Measurements from ENCODE around the gene NHSL2.
"Not testable (repeated sequence)": the region's sequence is repeated elsewhere in the genome, so short reads cannot be mapped to it uniquely, and the experiment has no call there.

NHSL2 gene

DNA sequence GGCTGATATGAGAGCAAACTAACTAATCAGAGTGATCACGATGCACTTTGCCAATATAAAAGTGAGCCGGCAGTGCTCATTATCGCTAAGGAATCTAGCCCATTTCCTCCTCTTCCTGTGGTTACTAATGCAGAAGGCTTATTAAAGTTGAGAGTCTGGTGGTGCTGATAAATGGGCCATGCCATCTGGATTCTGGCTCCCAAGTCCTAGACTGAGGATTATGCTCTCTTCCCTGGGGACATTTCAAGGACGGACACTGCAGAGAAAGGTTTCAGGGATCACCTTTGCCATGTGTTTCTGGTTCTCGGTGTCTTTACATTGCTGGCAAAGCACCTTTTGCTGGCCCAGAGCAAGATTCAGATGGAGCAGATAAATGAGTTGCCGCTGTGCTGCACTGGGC is 135.8 kb downstream of the NHSL2 start:
- Histone ChIP-seq H3K9me3 (ENCODE audit: control insufficient read depth, low read depth, low read length) (peaks cover 6% of the 10 kb centered on the region), H3K27me3 (ENCODE audit: control insufficient read depth, insufficient read depth, low read length) (no peaks in the 10 kb centered on the region), H3K9ac (ENCODE audit: low read length) (peak overlapping the region; percentile 37), H3K27ac (ENCODE audit: low read length) (peak overlapping the region; percentile 79), H3K4me3 (ENCODE audit: low read length) (no peak overlapping the region), H3K36me3 (ENCODE audit: control insufficient read depth, low read depth, low read length) (no peaks in the 10 kb centered on the region), H3K4me1 (ENCODE audit: control insufficient read depth, low read depth, low read length) (peaks cover 6% of the 10 kb centered on the region)

DNA sequence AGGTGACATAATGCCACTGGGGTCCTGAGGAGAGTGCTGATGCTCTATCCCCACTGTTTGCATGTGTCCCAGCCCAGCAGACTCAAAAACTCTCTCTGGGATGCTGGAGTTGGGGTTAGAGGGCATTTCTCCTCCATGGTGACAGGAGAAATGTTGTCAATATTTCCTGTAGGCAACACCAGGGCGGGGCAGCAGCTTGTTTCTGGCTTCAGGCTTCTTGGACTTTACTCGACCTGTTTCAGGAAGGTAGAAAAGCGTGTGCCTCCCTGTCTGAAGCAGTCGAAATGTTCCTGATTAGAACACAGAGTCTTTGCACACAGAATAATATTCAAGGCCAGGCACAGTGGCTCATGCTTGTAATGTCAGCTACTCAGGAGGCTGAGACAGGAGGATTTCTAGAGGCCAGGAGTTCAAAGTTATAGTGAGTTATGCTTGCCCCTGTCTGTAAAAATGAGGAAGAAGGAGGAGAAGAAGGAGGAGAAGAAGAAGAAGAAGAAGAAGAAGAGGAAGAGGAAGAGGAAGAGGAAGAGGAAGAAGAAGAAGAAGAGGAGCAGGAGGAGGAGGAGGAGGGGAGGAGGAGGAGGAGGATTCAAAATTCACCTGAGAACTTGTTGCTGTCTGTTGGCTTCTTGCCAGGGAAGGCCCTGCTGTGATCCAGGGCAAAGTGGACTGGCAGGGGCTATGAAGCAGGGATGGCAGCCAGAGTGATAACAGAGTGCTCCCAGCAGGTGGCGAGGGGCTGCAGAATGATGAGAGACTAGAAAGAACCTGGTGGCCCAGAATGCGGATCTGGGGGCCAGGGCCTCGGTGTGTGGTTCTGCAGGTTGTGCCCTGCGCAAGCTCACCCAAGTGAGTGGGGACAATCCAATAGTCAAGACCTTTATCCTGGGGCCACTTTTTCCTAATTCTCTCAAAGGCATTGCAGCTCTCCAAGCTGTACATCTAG is 138.1 kb downstream of the NHSL2 start:
- Histone ChIP-seq H3K9me3 (ENCODE audit: control insufficient read depth, low read depth, low read length) (peaks cover 11% of the 10 kb centered on the region), H3K27me3 (ENCODE audit: control insufficient read depth, insufficient read depth, low read length) (no peaks in the 10 kb centered on the region), H3K36me3 (ENCODE audit: control insufficient read depth, low read depth, low read length) (no peaks in the 10 kb centered on the region), H3K9ac (ENCODE audit: low read length) (no peak overlapping the region), H3K4me3 (ENCODE audit: low read length) (no peak overlapping the region), H3K27ac (ENCODE audit: low read length) (no peak overlapping the region), H3K4me1 (ENCODE audit: control insufficient read depth, low read depth, low read length) (peaks cover 24% of the 10 kb centered on the region)

DNA sequence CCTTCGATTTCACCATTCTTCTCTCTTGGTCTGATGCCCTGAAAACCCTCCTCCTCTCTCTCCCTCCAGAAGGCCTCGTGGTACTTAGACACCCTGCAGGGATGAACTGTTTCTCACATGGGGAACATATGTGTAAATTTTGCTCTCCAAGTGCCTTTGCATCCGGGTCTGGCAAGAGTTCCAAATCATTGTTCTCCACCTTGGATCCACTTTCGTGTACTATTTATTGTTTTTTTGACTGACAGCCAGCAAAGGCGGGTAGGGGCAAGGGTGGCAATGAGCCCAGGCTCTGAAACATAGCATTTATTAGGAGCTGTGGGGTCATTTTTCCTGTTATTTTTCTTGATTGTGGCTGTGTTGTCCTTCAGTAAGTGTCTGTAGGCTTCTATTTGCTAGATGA is 139.4 kb downstream of the NHSL2 start:
- no peaks in the 10 kb centered on the region for H3K27me3 ChIP-seq (ENCODE audit: control insufficient read depth, insufficient read depth, low read length)
- H3K9me3 ChIP-seq (ENCODE audit: control insufficient read depth, low read depth, low read length) = peaks cover 11% of the 10 kb centered on the region
- peaks cover 33% of the 10 kb centered on the region for H3K4me1 ChIP-seq (ENCODE audit: control insufficient read depth, low read depth, low read length)
- H3K36me3 ChIP-seq (ENCODE audit: control insufficient read depth, low read depth, low read length) = no peaks in the 10 kb centered on the region
- no peak overlapping the region for H3K4me3 ChIP-seq (ENCODE audit: low read length)
- H3K27ac ChIP-seq (ENCODE audit: low read length) = no peak overlapping the region
- H3K9ac ChIP-seq (ENCODE audit: low read length) = no peak overlapping the region

DNA sequence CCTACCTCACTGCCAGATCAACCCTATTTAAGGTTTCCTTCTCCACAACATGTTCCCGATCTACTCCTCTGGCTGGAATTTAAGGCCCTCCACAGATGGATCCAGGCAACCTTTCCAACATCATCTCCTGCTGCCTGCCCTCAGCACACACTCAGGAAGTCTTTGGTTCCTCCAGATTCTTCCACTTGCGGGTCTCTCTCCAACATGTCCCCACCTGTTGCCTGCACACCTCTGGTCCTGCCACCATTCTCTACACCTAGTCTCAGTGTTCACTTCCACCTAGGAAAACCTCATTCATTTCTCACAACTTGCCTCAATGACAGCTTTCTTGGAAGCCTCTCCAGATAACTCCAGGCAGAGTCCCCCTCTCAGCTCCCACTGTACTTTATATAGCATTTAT is 140.9 kb downstream of the NHSL2 start:
- Histone ChIP-seq H3K4me1 (ENCODE audit: control insufficient read depth, low read depth, low read length) (peaks cover 33% of the 10 kb centered on the region), H3K9ac (ENCODE audit: low read length) (no peak overlapping the region), H3K9me3 (ENCODE audit: control insufficient read depth, low read depth, low read length) (peaks cover 5% of the 10 kb centered on the region), H3K4me3 (ENCODE audit: low read length) (no peak overlapping the region), H3K36me3 (ENCODE audit: control insufficient read depth, low read depth, low read length) (no peaks in the 10 kb centered on the region), H3K27me3 (ENCODE audit: control insufficient read depth, insufficient read depth, low read length) (no peaks in the 10 kb centered on the region), H3K27ac (ENCODE audit: low read length) (no peak overlapping the region)

DNA sequence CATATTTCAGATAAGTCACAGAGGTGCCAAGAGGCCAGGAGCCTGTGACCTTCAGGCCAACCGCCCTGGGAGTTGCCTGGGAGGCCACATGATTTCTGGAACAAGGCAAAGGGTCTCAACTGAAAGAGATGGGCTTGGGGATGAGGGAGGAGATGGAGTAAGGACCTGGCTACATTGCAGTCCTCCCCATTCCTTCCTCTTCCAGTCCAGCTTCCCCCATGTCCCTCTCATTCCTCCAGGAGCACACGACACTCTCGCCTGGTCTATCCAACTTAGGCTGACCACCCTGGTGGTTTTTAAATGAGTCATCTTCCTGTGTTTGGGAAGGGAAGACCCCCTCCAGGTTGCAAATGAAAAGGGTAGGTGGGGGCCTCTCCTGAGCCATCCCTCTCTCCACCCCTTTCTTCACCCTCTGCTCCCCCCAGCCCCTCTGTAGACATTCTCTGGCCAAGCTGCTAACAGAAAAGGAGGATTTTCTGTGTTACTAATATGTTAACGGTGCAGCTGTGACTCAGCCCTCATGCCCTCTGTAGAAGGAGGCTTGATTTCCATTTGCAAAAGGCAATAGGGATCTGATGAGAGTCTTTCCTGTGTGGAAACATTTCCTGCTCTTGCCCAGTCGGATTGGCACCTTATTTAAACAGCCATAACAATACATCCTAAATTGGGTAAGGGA is 141.9 kb downstream of the NHSL2 start:
- H3K4me1 ChIP-seq (ENCODE audit: control insufficient read depth, low read depth, low read length) = peaks cover 33% of the 10 kb centered on the region
- no peak overlapping the region for H3K4me3 ChIP-seq (ENCODE audit: low read length)
- no peak overlapping the region for H3K27ac ChIP-seq (ENCODE audit: low read length)
- H3K9me3 ChIP-seq (ENCODE audit: control insufficient read depth, low read depth, low read length) = peaks cover 8% of the 10 kb centered on the region
- no peak overlapping the region for H3K9ac ChIP-seq (ENCODE audit: low read length)
- no peaks in the 10 kb centered on the region for H3K27me3 ChIP-seq (ENCODE audit: control insufficient read depth, insufficient read depth, low read length)
- H3K36me3 ChIP-seq (ENCODE audit: control insufficient read depth, low read depth, low read length) = no peaks in the 10 kb centered on the region

DNA sequence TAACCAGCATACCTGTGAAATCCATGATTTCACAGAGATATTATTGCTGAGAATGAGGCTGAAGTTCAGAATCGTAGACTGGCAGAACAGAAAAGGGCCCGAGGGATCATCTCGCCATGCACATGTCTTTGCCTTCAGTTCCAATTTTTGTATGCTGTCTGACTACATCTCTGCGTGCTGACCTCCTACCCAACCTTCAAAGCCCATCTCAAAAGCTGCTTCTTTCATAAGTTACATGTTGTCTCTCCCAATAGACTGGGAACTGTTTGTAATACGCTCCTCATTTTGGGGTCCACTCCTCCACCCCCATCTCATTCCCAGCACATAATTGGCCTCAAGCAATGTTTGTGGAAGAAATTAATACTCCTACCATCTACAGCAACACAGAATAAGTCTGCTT is 142.9 kb downstream of the NHSL2 start:
- H3K4me3 ChIP-seq (ENCODE audit: low read length) = no peak overlapping the region
- no peaks in the 10 kb centered on the region for H3K27me3 ChIP-seq (ENCODE audit: control insufficient read depth, insufficient read depth, low read length)
- H3K36me3 ChIP-seq (ENCODE audit: control insufficient read depth, low read depth, low read length) = no peaks in the 10 kb centered on the region
- peaks cover 8% of the 10 kb centered on the region for H3K9me3 ChIP-seq (ENCODE audit: control insufficient read depth, low read depth, low read length)
- H3K9ac ChIP-seq (ENCODE audit: low read length) = no peak overlapping the region
- peaks cover 33% of the 10 kb centered on the region for H3K4me1 ChIP-seq (ENCODE audit: control insufficient read depth, low read depth, low read length)
- H3K27ac ChIP-seq (ENCODE audit: low read length) = no peak overlapping the region

DNA sequence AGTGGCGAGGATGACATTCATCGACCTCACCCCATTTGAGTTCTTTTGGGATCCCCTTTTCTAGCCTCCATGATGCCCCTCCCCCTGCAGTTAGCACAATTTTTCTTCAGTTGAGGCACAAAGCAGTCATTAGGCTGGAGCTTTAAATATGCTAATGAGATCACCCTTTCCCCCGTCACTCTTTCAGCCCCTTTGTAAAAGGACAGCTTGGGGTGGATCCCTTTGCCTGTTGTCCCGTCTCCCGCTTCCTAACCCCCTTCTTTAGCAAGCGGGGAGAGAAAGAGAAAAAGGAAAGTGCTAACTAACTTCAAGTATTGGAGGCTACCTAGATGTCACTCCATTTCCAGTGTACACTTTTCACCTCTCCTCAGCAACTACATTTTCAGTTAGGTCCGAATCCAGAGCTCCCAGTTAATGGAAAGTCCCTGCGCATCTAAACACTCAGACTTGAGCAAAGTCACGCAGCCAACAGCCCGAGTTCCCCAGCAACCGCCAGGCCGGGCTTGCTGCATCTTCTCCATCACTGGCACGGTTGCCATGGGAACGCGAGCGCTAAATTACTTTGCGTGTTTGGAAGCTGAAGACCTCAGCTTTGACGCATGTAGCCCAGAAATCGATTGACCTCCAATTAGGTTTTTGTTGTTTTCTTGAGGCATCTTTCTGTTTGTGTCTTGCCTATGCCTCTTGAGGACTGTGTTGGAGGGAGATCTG is 144.3 kb downstream of the NHSL2 start:
- Histone ChIP-seq H3K9ac (ENCODE audit: low read length) (peak overlapping the region; percentile 14), H3K36me3 (ENCODE audit: control insufficient read depth, low read depth, low read length) (no peaks in the 10 kb centered on the region), H3K4me1 (ENCODE audit: control insufficient read depth, low read depth, low read length) (peaks cover 33% of the 10 kb centered on the region), H3K4me3 (ENCODE audit: low read length) (peak overlapping the region; percentile 16), H3K9me3 (ENCODE audit: control insufficient read depth, low read depth, low read length) (peaks cover 8% of the 10 kb centered on the region), H3K27me3 (ENCODE audit: control insufficient read depth, insufficient read depth, low read length) (no peaks in the 10 kb centered on the region), H3K27ac (ENCODE audit: low read length) (no peak overlapping the region)

DNA sequence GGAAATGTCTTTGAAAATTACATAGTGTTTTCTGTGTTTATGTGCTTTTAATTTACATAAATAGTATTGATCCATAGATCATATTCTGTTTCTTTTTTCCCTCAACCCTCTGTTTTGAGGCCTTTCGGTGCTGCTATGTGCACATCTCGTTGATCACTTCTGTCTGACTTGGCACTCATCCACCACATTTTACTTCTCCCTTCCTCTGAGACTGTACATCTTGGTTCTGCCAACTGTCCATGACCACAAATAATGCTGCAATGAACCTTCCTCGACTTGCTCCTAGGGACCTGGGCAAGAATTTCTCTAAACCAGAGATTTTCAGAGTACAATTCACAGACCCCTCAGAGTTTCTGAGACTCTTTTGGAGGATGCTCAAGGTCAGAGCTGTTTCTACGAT is 146.7 kb downstream of the NHSL2 start:
- Histone ChIP-seq H3K27me3 (ENCODE audit: control insufficient read depth, insufficient read depth, low read length) (no peaks in the 10 kb centered on the region), H3K4me1 (ENCODE audit: control insufficient read depth, low read depth, low read length) (peaks cover 28% of the 10 kb centered on the region), H3K4me3 (ENCODE audit: low read length) (no peak overlapping the region), H3K9ac (ENCODE audit: low read length) (no peak overlapping the region), H3K9me3 (ENCODE audit: control insufficient read depth, low read depth, low read length) (peaks cover 3% of the 10 kb centered on the region), H3K27ac (ENCODE audit: low read length) (no peak overlapping the region), H3K36me3 (ENCODE audit: control insufficient read depth, low read depth, low read length) (no peaks in the 10 kb centered on the region)

DNA sequence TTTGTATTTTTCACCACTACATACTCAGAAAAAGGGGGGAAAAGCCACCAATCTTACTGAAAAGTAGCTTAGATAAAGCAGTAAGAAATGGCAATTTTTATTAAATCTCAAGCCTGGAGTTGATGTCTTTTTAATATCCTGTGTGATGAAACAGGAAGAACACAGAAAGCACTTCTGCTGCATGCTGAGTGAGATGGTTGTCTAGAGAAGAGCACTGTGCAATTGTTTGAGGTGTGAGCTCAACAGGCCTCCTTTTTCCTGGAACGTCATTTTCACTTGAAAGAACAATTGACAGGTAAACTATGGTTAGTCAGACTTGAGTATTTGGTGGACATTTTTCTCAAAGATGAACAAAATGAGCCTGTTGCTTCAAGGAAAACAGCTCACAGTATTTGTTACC is 147.2 kb downstream of the NHSL2 start:
- H3K4me1 ChIP-seq (ENCODE audit: control insufficient read depth, low read depth, low read length) = peaks cover 23% of the 10 kb centered on the region
- no peak overlapping the region for H3K9ac ChIP-seq (ENCODE audit: low read length)
- no peaks in the 10 kb centered on the region for H3K27me3 ChIP-seq (ENCODE audit: control insufficient read depth, insufficient read depth, low read length)
- no peak overlapping the region for H3K4me3 ChIP-seq (ENCODE audit: low read length)
- no peak overlapping the region for H3K27ac ChIP-seq (ENCODE audit: low read length)
- H3K36me3 ChIP-seq (ENCODE audit: control insufficient read depth, low read depth, low read length) = no peaks in the 10 kb centered on the region
- H3K9me3 ChIP-seq (ENCODE audit: control insufficient read depth, low read depth, low read length) = peaks cover 3% of the 10 kb centered on the region

DNA sequence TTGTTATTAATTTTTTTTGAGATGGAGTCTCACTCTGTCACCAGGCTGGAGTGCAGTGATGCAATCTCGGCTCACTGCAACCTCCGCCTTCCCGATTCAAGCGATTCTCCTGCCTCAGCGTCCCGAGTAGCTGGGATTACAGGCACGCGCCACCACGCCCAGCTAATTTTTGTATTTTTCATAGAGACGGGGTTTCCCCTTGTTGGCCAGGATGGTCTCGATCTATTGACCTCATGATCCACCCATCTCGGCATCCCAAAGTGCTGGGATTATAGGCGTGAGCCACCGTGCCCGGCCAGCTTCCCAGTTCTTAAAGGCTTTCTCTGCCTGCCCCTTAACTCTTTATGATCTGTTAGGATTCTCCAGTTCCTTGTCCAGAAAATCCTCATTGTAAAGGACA is 147.7 kb downstream of the NHSL2 start:
- H3K27ac ChIP-seq (ENCODE audit: low read length); H3K9me3 ChIP-seq (ENCODE audit: control insufficient read depth, low read depth, low read length): not testable (repeated sequence)

DNA sequence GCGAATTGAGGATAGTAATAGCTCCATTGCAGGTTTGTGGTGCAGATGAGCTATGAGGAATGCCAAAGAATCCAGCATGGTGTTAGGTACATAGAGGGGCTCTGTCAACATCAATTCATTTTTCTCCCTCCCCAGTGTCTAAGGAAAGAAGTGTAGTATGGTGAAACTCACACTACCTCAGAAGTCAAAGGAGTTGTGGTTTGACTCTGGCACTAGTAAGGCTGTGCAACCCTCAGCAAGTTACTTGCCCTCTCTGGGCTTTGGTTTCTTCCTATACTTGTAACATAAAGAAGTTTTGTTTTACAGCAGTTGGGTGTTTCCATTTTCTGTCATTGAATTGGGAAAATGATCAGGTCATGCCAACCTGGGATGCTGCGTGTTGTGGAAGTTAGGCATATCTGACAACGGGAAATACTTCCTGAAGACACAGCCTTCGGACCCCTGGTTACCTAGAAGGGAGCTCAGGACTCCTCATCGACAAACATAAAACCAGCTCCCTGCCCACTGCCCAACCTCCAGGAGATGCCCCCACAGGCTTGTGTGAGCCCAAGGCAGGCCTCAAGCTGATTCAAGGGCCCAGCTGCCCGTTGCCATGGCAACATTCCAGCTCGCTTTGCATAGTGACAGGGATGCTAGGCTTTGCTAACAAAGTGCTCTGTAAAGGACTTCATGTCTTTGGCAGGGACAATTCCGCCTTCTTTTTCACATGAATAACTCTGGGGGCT is 149.7 kb downstream of the NHSL2 start:
- no peaks in the 10 kb centered on the region for H3K36me3 ChIP-seq (ENCODE audit: control insufficient read depth, low read depth, low read length)
- peaks cover 11% of the 10 kb centered on the region for H3K9me3 ChIP-seq (ENCODE audit: control insufficient read depth, low read depth, low read length)
- H3K4me3 ChIP-seq (ENCODE audit: low read length) = no peak overlapping the region
- H3K27me3 ChIP-seq (ENCODE audit: control insufficient read depth, insufficient read depth, low read length) = no peaks in the 10 kb centered on the region
- H3K27ac ChIP-seq (ENCODE audit: low read length) = no peak overlapping the region
- H3K9ac ChIP-seq (ENCODE audit: low read length) = no peak overlapping the region
- peaks cover 3% of the 10 kb centered on the region for H3K4me1 ChIP-seq (ENCODE audit: control insufficient read depth, low read depth, low read length)

More for the DNA sequence above, 147.7 kb downstream of the NHSL2 start:
- not testable (repeated sequence) for H3K9ac ChIP-seq (ENCODE audit: low read length); H3K36me3 ChIP-seq (ENCODE audit: control insufficient read depth, low read depth, low read length); H3K27me3 ChIP-seq (ENCODE audit: control insufficient read depth, insufficient read depth, low read length); H3K4me3 ChIP-seq (ENCODE audit: low read length)
- H3K4me1 ChIP-seq (ENCODE audit: control insufficient read depth, low read depth, low read length) = peaks cover 18% of the 10 kb centered on the region
